Measurements from ENCODE around the gene DNAH6. TPM values are rescaled to one million over a fixed set of nuclear protein-coding genes. Genes with fewer than 3 reads are reported as not detected.

DNAH6 gene
- total RNA-seq, 4 donors from 2014 or later = 1.00 to 2.9 (median 2.1) TPM

DNA sequence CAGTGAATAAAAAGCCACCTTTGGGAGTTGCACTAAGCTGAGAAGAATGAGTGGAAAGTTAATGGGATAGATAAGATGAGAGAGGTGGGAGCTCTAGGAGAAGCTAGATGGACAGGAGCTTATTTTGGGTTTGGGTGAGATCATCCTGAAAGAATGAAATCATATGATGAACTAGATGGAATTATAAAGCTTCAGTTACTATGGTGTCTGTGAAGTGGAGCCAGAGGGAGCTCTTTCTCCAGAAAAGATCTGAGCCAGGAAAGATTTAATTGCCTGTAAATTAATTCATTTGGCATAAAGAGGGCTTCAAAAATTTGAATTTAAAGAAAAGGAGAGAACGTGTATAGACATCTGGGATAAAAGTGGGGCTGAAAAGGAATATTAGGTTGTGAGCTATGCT is 10.3 kb downstream of the DNAH6 start:
- no peaks in the 10 kb centered on the region for H3K36me3 ChIP-seq
- peak overlapping the region; percentile 52 to 73 (median 64) for H3K27ac ChIP-seq
- TF ChIP-seq, protein P1, sequence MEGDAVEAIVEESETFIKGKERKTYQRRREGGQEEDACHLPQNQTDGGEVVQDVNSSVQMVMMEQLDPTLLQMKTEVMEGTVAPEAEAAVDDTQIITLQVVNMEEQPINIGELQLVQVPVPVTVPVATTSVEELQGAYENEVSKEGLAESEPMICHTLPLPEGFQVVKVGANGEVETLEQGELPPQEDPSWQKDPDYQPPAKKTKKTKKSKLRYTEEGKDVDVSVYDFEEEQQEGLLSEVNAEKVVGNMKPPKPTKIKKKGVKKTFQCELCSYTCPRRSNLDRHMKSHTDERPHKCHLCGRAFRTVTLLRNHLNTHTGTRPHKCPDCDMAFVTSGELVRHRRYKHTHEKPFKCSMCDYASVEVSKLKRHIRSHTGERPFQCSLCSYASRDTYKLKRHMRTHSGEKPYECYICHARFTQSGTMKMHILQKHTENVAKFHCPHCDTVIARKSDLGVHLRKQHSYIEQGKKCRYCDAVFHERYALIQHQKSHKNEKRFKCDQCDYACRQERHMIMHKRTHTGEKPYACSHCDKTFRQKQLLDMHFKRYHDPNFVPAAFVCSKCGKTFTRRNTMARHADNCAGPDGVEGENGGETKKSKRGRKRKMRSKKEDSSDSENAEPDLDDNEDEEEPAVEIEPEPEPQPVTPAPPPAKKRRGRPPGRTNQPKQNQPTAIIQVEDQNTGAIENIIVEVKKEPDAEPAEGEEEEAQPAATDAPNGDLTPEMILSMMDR (IDR thresholded peaks at IDR 0.05) = no peak
- TF ChIP-seq POLR2A (IDR thresholded peaks at IDR 0.05) = no peak
- no peak for TF ChIP-seq EP300 (IDR thresholded peaks at IDR 0.05; ENCODE audit: low read depth)
- no peak for TF ChIP-seq POLR2AphosphoS5 (IDR thresholded peaks at IDR 0.05)
- H3K9me3 ChIP-seq = peaks cover 2 to 6% of the 10 kb centered on the region in 2 donors
- H3K4me1 ChIP-seq = peaks cover 0 to 26% (median 11%) of the 10 kb centered on the region in 4 donors
- no peaks in the 10 kb centered on the region for H3K27me3 ChIP-seq
- intact Hi-C loops (cut with DNase I; ENCODE audit: low total_unique reads) = no loop called here
- no peak overlapping the region for H3K4me3 ChIP-seq
- WGBS, 2 donors (ENCODE audit: low coverage in 1 of 2) = 14 to 32% methylated on average over 1 of the region's 1 CpG
- DNase-seq = no peak
- in situ Hi-C loops (cut with MboI; ENCODE audit: low pct_ligation_motif_present in 1 of 4, low pct_unique_long_range_greater_than_20kb in 1 of 4, low sequenced_read_pairs in 3 of 4) = no loop called here

DNA sequence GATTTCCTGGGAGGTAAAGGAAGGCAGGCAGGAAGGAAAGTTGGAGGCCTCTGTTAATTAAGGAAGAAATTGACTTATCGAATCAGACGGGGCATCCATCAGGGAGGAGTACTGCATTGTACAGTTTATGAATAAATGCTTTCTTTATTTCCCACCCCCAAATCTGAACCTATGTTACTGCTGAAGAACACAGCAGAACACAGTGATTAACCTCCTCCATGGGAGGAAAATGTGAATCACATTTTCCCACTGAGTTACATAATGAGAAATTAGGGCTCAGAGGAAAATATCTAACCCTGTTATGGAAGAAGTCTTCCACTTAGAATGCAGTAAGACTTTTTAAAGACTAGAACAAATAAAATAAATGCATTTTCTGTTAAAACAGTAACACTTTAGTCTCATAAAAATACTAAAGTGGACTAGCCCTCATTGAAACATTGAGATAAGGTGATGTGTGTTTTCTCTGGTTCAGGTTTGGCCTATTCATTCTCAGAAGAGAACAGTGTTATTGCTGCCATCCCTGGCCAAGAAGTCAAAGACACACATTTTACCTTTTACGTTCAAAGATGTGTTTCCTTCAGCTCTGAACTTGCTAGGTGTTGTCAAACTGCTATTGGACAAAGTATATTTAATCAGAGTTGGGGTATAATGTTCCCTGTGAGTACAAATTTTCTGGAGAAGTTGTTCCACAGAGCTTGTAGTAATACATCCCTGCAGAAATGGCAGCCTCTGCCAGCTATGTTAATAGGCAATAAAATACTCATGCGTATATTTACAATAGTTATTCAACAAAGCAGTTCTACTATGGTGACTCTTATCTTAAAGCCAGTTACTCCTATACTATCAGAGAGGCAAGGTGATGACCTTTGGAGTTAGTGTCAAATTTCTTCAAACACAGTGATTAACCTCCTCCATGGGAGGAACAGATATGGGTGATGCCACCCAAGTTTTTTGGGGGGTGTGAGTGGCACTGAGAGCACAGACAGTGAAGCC is 11.1 kb downstream of the DNAH6 start:
- in situ Hi-C loops (cut with MboI; ENCODE audit: low pct_ligation_motif_present in 1 of 4, low pct_unique_long_range_greater_than_20kb in 1 of 4, low sequenced_read_pairs in 3 of 4) (no loop called here), intact Hi-C loops (cut with DNase I; ENCODE audit: low total_unique reads) (no loop called here)
- peak overlapping the region; percentile 52 to 73 (median 64) for H3K27ac ChIP-seq
- TF ChIP-seq EP300 (IDR thresholded peaks at IDR 0.05; ENCODE audit: low read depth) (no peak), POLR2AphosphoS5 (IDR thresholded peaks at IDR 0.05) (peak in 1 of 3 donors; percentile 17)
- TF ChIP-seq, protein P1 (IDR thresholded peaks at IDR 0.05) = no peak
- no peak overlapping the region for H3K4me3 ChIP-seq
- no peaks in the 10 kb centered on the region for H3K27me3 ChIP-seq
- peaks cover 0 to 5% of the 10 kb centered on the region in 2 donors for H3K9me3 ChIP-seq
- no peaks in the 10 kb centered on the region for H3K36me3 ChIP-seq
- H3K4me1 ChIP-seq = peaks cover 0 to 32% (median 13%) of the 10 kb centered on the region in 4 donors
- no peak for DNase-seq
- 41 to 46% methylated on average over 4 of the region's 4 CpGs for WGBS, 2 donors (ENCODE audit: low coverage in 1 of 2)

GRCh38 chr2:84532291-84532690 is 16.0 kb downstream of the DNAH6 start:
- in situ Hi-C loops (cut with MboI; ENCODE audit: low pct_ligation_motif_present in 1 of 4, low pct_unique_long_range_greater_than_20kb in 1 of 4, low sequenced_read_pairs in 3 of 4) = no loop called here

GRCh38 chr2:84534225-84534624 is 17.9 kb downstream of the DNAH6 start:
- TF ChIP-seq, protein P1 (IDR thresholded peaks at IDR 0.05) = no peak
- no peak for TF ChIP-seq POLR2A (IDR thresholded peaks at IDR 0.05)
- TF ChIP-seq POLR2AphosphoS5 (IDR thresholded peaks at IDR 0.05) = no peak
- TF ChIP-seq EP300 (IDR thresholded peaks at IDR 0.05; ENCODE audit: low read depth) = no peak
- peaks cover 0 to 13% (median 4%) of the 10 kb centered on the region in 4 donors for H3K4me1 ChIP-seq
- in situ Hi-C loops (cut with MboI; ENCODE audit: low pct_ligation_motif_present in 1 of 4, low pct_unique_long_range_greater_than_20kb in 1 of 4, low sequenced_read_pairs in 3 of 4) = no loop called here

More at GRCh38 chr2:84532291-84532690, 16.0 kb downstream of the DNAH6 start:
- no peak for TF ChIP-seq EP300 (IDR thresholded peaks at IDR 0.05; ENCODE audit: low read depth)
- TF ChIP-seq POLR2AphosphoS5 (IDR thresholded peaks at IDR 0.05) = no peak
- TF ChIP-seq, protein P1 (IDR thresholded peaks at IDR 0.05) = no peak
- TF ChIP-seq POLR2A (IDR thresholded peaks at IDR 0.05) = no peak
- Histone ChIP-seq H3K4me1 (peaks cover 0 to 27% (median 8%) of the 10 kb centered on the region in 4 donors), H3K9me3 (no peaks in the 10 kb centered on the region), H3K27ac (peak overlapping the region in 1 of 4 donors; percentile 15), H3K4me3 (no peak overlapping the region), H3K36me3 (no peaks in the 10 kb centered on the region), H3K27me3 (no peaks in the 10 kb centered on the region)
- intact Hi-C loops (cut with DNase I; ENCODE audit: low total_unique reads) = no loop called here
- 56 to 67% methylated on average over 1 of the region's 1 CpG for WGBS, 2 donors (ENCODE audit: low coverage in 1 of 2)
- no peak for DNase-seq

More at GRCh38 chr2:84534225-84534624, 17.9 kb downstream of the DNAH6 start:
- no peak for DNase-seq
- no peaks in the 10 kb centered on the region for H3K27me3 ChIP-seq
- H3K36me3 ChIP-seq = no peaks in the 10 kb centered on the region
- 61 to 67% methylated on average over 3 of the region's 3 CpGs for WGBS, 2 donors (ENCODE audit: low coverage in 1 of 2)
- no peak overlapping the region for H3K27ac ChIP-seq
- H3K9me3 ChIP-seq = no peaks in the 10 kb centered on the region
- no peak overlapping the region for H3K4me3 ChIP-seq
- intact Hi-C loops (cut with DNase I; ENCODE audit: low total_unique reads) = no loop called here

Data from transverse colon (tissue), 4 donors.